ENCODE measurements around the gene PF4V1. TPM values are rescaled to one million over a fixed set of nuclear protein-coding genes. Genes with fewer than 3 reads are reported as not detected.

Gene PF4V1
- total and polyA plus RNA-seq, 9 donors = not detected

- WGBS, 3 donors = 84 to 91% (median 88%) methylated on average over 1 of the region's 1 CpG
- no peak overlapping the region for H3K27ac ChIP-seq
- no peak for DNase-seq
- H3K27me3 ChIP-seq = no peaks in the 10 kb centered on the region
- no peaks in the 10 kb centered on the region for H3K4me1 ChIP-seq (ENCODE audit: insufficient read depth)
- H3K9me3 ChIP-seq = peaks cover 0 to 3% of the 10 kb centered on the region in 2 donors
- H3K36me3 ChIP-seq = no peaks in the 10 kb centered on the region
- H3K4me3 ChIP-seq = no peak overlapping the region
- intact Hi-C loops (cut with DNase I) = no loop called here
- no peak for TF ChIP-seq EP300 (IDR thresholded peaks at IDR 0.05)
- no peak for TF ChIP-seq POLR2A (IDR thresholded peaks at IDR 0.05)
- no peak for TF ChIP-seq CTCF (IDR thresholded peaks at IDR 0.05)
These were observed 49.0 kb downstream of the PF4V1 start for GRCh38 chr4:73902038-73902637.

DNA sequence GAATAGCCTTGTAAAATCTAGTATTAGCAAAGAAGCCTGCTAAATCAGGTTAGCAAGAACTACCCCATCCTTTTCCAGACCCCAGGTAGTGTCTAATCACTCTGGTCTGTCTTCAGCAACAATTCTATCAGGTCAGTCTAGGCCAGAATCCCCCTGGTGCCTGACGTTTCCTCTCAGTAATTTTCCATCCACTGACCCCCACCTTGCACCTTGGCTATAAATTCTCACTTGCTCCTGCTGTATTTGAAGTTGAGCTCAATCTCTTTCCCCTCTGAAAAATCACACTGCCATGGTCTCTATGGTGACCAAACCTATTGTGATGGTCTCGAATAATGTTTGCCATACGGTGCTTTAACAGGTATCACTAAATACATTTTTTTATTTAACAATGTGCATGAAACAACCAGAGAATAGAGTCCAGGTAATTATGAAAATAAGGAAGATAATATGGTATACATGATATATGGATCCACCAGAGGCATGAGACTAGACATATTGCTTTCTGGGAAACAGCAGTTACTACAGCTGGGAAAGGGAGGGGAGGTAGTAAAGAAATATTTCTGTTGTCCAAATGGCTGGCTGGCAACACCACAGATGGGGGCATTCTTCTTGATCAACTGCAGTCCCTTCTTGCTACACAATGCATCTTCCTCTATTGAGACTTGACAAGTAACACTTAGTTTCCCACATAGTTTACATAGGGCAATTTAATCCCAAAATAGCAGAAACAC lies 49.9 kb downstream of the PF4V1 start:
- Histone ChIP-seq H3K4me1 (ENCODE audit: insufficient read depth) (no peaks in the 10 kb centered on the region), H3K27ac (no peak overlapping the region), H3K9me3 (peaks cover 0 to 3% of the 10 kb centered on the region in 2 donors), H3K4me3 (no peak overlapping the region), H3K27me3 (no peaks in the 10 kb centered on the region), H3K36me3 (no peaks in the 10 kb centered on the region)
- TF ChIP-seq CTCF (IDR thresholded peaks at IDR 0.05) (no peak), POLR2A (IDR thresholded peaks at IDR 0.05) (no peak)
- WGBS, 3 donors = 74 to 79% (median 76%) methylated on average over 3 of the region's 3 CpGs
- no peak for DNase-seq
- intact Hi-C loops (cut with DNase I) = no loop called here

Other genes with a start within 250 kb of the PF4V1 start
- 1 to 10 TPM in 3 of 7 donors, under 1 TPM in 4; 0.38 to 1.6 (median 0.97) TPM for gene RASSF6, start 232.9 kb upstream of the PF4V1 start, total RNA-seq
- 1 to 10 TPM in 1 of 2 donors, under 1 TPM in 1; 0.85 to 1.0 TPM for gene RASSF6, start 232.9 kb upstream of the PF4V1 start, polyA plus RNA-seq
- 10 to 100 TPM in 2 of 7 donors, 1 to 10 TPM in 3, under 1 TPM in 2; 0.48 to 48.3 (median 2.6) TPM for gene CXCL8, start 112.7 kb upstream of the PF4V1 start, total RNA-seq
- gene CXCL8, start 112.7 kb upstream of the PF4V1 start, polyA plus RNA-seq = 1 to 10 TPM; 1.2 to 6.6 TPM
- gene CXCL6, start 16.6 kb upstream of the PF4V1 start, total RNA-seq = 1 to 10 TPM in 1 of 7 donors, under 1 TPM in 4, not detected in 2; 0.12 to 1.5 (median 0.15) TPM
- under 1 TPM; 0.20 to 0.75 TPM for gene CXCL6, start 16.6 kb upstream of the PF4V1 start, polyA plus RNA-seq
- 10 to 100 TPM in 1 of 7 donors, 1 to 10 TPM in 4, under 1 TPM in 2; 0.40 to 28.5 (median 1.5) TPM for gene CXCL1, start 16.1 kb downstream of the PF4V1 start, total RNA-seq
- gene CXCL1, start 16.1 kb downstream of the PF4V1 start, polyA plus RNA-seq = 1 to 10 TPM; 1.4 to 8.2 TPM
- gene PF4, start 128.7 kb downstream of the PF4V1 start, total RNA-seq = under 1 TPM in 1 of 7 donors, not detected in 6; 0.72 TPM
- not detected for gene PF4, start 128.7 kb downstream of the PF4V1 start, polyA plus RNA-seq
- under 1 TPM in 1 of 7 donors, not detected in 6; 0.53 TPM for gene PPBP, start 134.9 kb downstream of the PF4V1 start, total RNA-seq
- under 1 TPM in 1 of 2 donors, not detected in 1; 0.80 TPM for gene PPBP, start 134.9 kb downstream of the PF4V1 start, polyA plus RNA-seq
- gene CXCL5, start 145.4 kb downstream of the PF4V1 start, total RNA-seq = under 1 TPM in 3 of 7 donors, not detected in 4; 0.10 to 0.34 (median 0.12) TPM
- gene CXCL5, start 145.4 kb downstream of the PF4V1 start, polyA plus RNA-seq = under 1 TPM; 0.05 to 0.27 TPM
- 10 to 100 TPM in 1 of 7 donors, 1 to 10 TPM in 1, under 1 TPM in 5; 0.25 to 17.5 (median 0.54) TPM for gene CXCL3, start 185.4 kb downstream of the PF4V1 start, total RNA-seq
- 1 to 10 TPM in 1 of 2 donors, under 1 TPM in 1; 0.72 to 1.1 TPM for gene CXCL3, start 185.4 kb downstream of the PF4V1 start, polyA plus RNA-seq
- gene CXCL2, start 245.9 kb downstream of the PF4V1 start, total RNA-seq = 100 to 1,000 TPM in 1 of 7 donors, 10 to 100 TPM in 3, 1 to 10 TPM in 3; 2.8 to 431 (median 11.0) TPM
- gene CXCL2, start 245.9 kb downstream of the PF4V1 start, polyA plus RNA-seq = 10 to 100 TPM in 1 of 2 donors, 1 to 10 TPM in 1; 3.4 to 12.7 TPM